Neural progenitor cell (in vitro differentiated cells): ENCODE data around the gene OOSP2.

Source experiments
- EZH2 ChIP-seq: fragments of 200-600 bp; sonication (generic); IDR thresholded peaks from 2 replicates; pipeline ENCODE4 v1.6.1; 2017; ENCODE audit warnings: antibody characterized with exemption, mild to moderate bottlenecking, moderate library complexity
- TF ChIP-seq, protein P1 (sequence below): fragments of 200-600 bp; sonication (generic); IDR thresholded peaks from 2 replicates; pipeline ENCODE4 v1.5.1; 2017; ENCODE audit warnings: antibody characterized with exemption, mild to moderate bottlenecking

DNA sequence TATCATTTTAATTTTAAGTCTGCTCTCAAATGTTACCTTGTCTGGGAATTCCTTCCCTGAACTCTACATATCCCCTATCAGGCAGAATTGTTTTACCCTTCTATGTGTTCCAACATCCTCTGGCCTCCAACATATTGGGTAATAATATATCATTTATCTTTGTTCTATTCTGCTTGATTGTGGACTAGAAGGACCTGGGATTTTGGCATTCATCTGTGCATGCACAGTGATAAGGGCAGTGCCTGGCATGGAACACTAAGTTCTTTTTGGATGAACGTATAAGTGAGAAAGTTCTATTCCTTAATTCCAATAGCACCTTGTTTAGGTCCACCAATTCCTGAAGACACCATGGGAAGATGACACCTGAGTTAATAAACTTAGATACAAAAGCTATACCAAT, 47.0 kb downstream of the OOSP2 start:
- TF ChIP-seq, protein P1, sequence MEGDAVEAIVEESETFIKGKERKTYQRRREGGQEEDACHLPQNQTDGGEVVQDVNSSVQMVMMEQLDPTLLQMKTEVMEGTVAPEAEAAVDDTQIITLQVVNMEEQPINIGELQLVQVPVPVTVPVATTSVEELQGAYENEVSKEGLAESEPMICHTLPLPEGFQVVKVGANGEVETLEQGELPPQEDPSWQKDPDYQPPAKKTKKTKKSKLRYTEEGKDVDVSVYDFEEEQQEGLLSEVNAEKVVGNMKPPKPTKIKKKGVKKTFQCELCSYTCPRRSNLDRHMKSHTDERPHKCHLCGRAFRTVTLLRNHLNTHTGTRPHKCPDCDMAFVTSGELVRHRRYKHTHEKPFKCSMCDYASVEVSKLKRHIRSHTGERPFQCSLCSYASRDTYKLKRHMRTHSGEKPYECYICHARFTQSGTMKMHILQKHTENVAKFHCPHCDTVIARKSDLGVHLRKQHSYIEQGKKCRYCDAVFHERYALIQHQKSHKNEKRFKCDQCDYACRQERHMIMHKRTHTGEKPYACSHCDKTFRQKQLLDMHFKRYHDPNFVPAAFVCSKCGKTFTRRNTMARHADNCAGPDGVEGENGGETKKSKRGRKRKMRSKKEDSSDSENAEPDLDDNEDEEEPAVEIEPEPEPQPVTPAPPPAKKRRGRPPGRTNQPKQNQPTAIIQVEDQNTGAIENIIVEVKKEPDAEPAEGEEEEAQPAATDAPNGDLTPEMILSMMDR = no peak
- no peak for TF ChIP-seq EZH2
